Psoas muscle (tissue), 8 donors: Measurements from ENCODE around the gene GNAQ. TPM values are rescaled to one million over a fixed set of nuclear protein-coding genes. Genes with fewer than 3 reads are reported as not detected.

ENCODE experiments used
- ATAC-seq, 4 donors: fragments of 200-7000 bp; cut with Tn5 transposase; one replicate each; pipeline ENCODE4 v1.9.1; 2020; ENCODE audit warnings: moderate library complexity in 3 of 4, mild to moderate bottlenecking in 2 of 4
- DNase-seq, 2 donors: peaks; one replicate each; pipeline ENCODE4 v3.0.0-alpha.2; 2020
- H3K27ac ChIP-seq: fragments of 200-600 bp; one replicate; pipeline ENCODE4 v1.8.0; 2022
- H3K27me3 ChIP-seq, 3 donors: fragments of 200-600 bp in 1 of 3; one replicate each; pipeline versions ENCODE4 v1.6.1 to v1.8.0; 2013 to 2022; ENCODE audit warnings: low read length in 2 of 3, mild to moderate bottlenecking in 2 of 3, moderate library complexity in 1 of 3; ENCODE audit not compliant: insufficient read depth in 3 of 3
- H3K36me3 ChIP-seq, 2 donors: fragments of 200-600 bp in 1 of 2; one replicate each; pipeline versions ENCODE4 v1.6.1 to v1.8.0; 2013 to 2022; ENCODE audit warnings: low read depth in 1 of 2, mild to moderate bottlenecking in 1 of 2, moderate library complexity in 1 of 2; ENCODE audit not compliant: insufficient read depth in 1 of 2
- H3K4me1 ChIP-seq: fragments of 200-600 bp; one replicate; pipeline ENCODE4 v1.8.0; 2022
- H3K4me3 ChIP-seq: fragments of 200-600 bp; one replicate; pipeline ENCODE4 v1.8.0; 2022; ENCODE audit warnings: mild to moderate bottlenecking
- H3K9me3 ChIP-seq: fragments of 200-600 bp; one replicate; pipeline ENCODE4 v1.8.0; 2022
- CTCF ChIP-seq: fragments of 200-600 bp; IDR thresholded peaks from one replicate; pipeline ENCODE4 v1.8.0; 2022; ENCODE audit warnings: antibody characterized with exemption
- WGBS, 3 donors: extraction: QIAGEN DNeasy Blood & Tissue Kit; methylation state at CpG; one replicate each; pipeline versions ENCODE4 v1.1.6 to v1.1.7; 2013; 5-methylcytosine and 5-hydroxymethylcytosine counted together
- intact Hi-C, 2 donors: fragments of 100-400 bp; cut with DNase I; formaldehyde crosslinking; loops; one replicate each; pipeline versions ENCODE4 v1.11.0 to v1.14.2; 2022
- polyA plus RNA-seq, 3 donors: library from polyadenylated mRNA; stranded (reverse); fragments of 200-250 nt; gene quantifications; one replicate each; pipeline ENCODE4 v1.2.3, GENCODE V29; 2013
- total RNA-seq, 4 donors: library from RNA; stranded (reverse); fragmentation: NEBNext Ultra II Directional in 2 of 4; extraction: Animal tissue kit (Norgen Biotek cat#: 25700) in 2 of 4; gene quantifications; one replicate each; pipeline versions ENCODE4 v1.2.1 to v1.2.4, GENCODE V29; 2021 to 2023
- donor health status: healthy with polysubstance abuse.
- donor health status: DM: no; HTN: no; CAD: no; lungs with moderate emphysema.
- donor health status: Bipolar disorder and iron deficiency.
- donor health status: healthy.
- donor health status: DM: yes; HTN: yes; CAD: no.
- donor health status: DM: no; HTN: no; CAD: no.
- donor health status: DM: no; HTN: no; CAD: no.
- donor health status: DM: yes; HTN: yes; CAD: no.

The GNAQ gene
- total and polyA plus RNA-seq, 7 donors = 8.3 to 26.6 (median 23.8) TPM

GRCh38 chr9:77826621-77827020 is 205.0 kb downstream of the GNAQ start:
- H3K27ac ChIP-seq = no peak overlapping the region
- H3K4me1 ChIP-seq = peaks cover 14% of the 10 kb centered on the region
- H3K36me3 ChIP-seq = no peaks in the 10 kb centered on the region
- no peak for DNase-seq
- intact Hi-C loops = no loop called here
- H3K27me3 ChIP-seq = no peaks in the 10 kb centered on the region
- H3K9me3 ChIP-seq = no peaks in the 10 kb centered on the region
- ATAC-seq = no peak
- 90 to 95% (median 92%) methylated on average over 5 of the region's 5 CpGs for WGBS, 3 donors
- H3K4me3 ChIP-seq = no peak overlapping the region
- no peak for TF ChIP-seq CTCF

DNA sequence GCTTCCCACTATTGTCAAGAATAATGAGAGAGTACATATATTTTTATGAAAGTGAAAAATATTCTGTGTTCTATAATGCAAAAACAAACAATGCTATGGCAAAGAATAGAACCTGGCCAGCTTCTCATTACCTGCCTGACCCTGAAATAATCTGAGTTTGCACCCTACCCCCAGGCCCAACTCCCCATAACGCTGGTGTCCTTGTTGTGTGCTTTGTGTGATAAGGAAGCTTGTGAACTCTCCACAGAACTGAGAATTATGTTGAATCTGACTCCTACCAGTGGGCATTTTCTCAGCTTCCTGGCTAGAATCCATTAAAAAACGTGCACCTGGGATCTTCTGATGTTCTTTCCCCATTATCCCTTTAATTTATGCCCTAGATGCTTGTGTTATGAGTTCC is 205.5 kb downstream of the GNAQ start:
- no peak for TF ChIP-seq CTCF
- no peak overlapping the region for H3K27ac ChIP-seq
- no peaks in the 10 kb centered on the region for H3K27me3 ChIP-seq
- DNase-seq (no peak), ATAC-seq (no peak)
- no peaks in the 10 kb centered on the region for H3K36me3 ChIP-seq
- intact Hi-C loops = no loop called here
- H3K4me3 ChIP-seq = no peak overlapping the region
- no peaks in the 10 kb centered on the region for H3K9me3 ChIP-seq
- 78 to 82% (median 80%) methylated on average over 2 of the region's 2 CpGs for WGBS, 3 donors
- H3K4me1 ChIP-seq = peaks cover 14% of the 10 kb centered on the region

DNA sequence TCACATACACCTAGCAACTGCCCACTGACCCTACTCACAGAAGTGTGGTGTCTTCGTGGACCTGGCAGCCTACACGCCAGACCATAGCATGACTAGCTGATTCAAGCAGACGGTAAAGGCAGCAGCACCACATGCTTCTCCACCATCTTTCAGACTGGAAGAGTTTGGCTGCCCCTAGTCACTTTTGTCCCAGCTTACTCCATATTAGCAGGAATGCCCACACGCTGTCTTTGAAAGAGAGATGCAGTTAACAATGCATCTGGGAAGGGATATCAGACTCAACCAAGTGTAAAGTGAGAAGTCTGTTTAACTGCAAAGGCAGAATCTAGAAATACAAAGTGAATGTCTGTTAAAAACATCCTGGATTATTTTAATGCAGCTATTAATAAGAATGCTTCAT is 206.2 kb downstream of the GNAQ start:
- ATAC-seq (no peak), DNase-seq (no peak)
- H3K36me3 ChIP-seq = no peaks in the 10 kb centered on the region
- no peaks in the 10 kb centered on the region for H3K9me3 ChIP-seq
- no peak for TF ChIP-seq CTCF
- H3K4me1 ChIP-seq = peaks cover 18% of the 10 kb centered on the region
- H3K27me3 ChIP-seq = no peaks in the 10 kb centered on the region
- H3K27ac ChIP-seq = no peak overlapping the region
- intact Hi-C loops = no loop called here
- 91 to 97% (median 92%) methylated on average over 4 of the region's 4 CpGs for WGBS, 3 donors
- no peak overlapping the region for H3K4me3 ChIP-seq

DNA sequence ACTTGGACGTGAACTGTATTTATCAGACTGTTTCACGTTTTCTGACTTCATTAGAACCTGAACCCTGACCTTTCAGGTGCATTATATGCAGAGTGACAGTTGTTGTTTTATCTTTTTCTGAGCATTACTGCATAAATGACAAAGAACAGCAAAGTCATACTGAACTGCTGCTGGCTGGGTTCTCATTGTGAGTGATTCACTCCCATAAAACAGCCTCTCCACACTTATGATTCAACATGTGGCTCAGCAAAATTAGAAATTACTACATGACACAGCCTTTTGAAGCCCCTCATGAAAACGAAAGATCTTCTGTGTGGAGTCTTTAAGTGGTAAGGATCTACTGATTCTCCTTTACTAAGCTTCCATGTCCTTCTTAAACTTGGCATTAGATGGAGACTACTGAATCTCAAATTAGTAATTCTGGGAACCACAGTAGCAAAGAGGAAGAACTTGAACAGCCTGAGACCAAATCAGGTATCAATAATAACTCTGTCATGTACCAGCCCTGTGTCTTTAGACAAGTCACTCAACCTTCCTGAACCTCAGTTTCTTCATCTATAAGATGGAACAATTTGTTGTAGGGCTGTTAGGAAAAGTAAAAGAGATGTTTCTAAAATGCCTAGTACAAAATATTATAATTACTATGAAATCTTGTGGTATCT is 211.2 kb downstream of the GNAQ start:
- intact Hi-C loops = no loop called here

More for the DNA sequence above, 211.2 kb downstream of the GNAQ start:
- Histone ChIP-seq H3K4me3 (no peak overlapping the region), H3K27ac (peak overlapping the region; percentile 8), H3K4me1 (peaks cover 14% of the 10 kb centered on the region), H3K36me3 (peaks cover 0 to 3% of the 10 kb centered on the region in 2 donors), H3K27me3 (no peaks in the 10 kb centered on the region), H3K9me3 (no peaks in the 10 kb centered on the region)
- 52 to 78% (median 54%) methylated on average over 3 of the region's 3 CpGs for WGBS, 3 donors
- ATAC-seq (peak; percentile 40 to 77 (median 62)), DNase-seq (no peak)
- TF ChIP-seq CTCF = no peak
